Thyroid gland (tissue), 4 donors: ENCODE results near the gene NXF3.

Experiments used
- POLR2A ChIP-seq, 2 donors: fragments of 450-650 bp; IDR thresholded peaks; one replicate each; pipeline ENCODE4 v1.6.1; 2017; ENCODE audit warnings: antibody characterized with exemption in 2 of 2, mild to moderate bottlenecking in 2 of 2, moderate library complexity in 1 of 2
- TF ChIP-seq, protein P1 (sequence below), 6 experiments: fragments of 200-600 bp in 3 of 6; fragments of 450-650 bp in 3 of 6; sonication (generic) in 3 of 6; IDR thresholded peaks; one replicate each; pipeline ENCODE4 v1.5.1; 2016 to 2019; ENCODE audit warnings: antibody characterized with exemption in 6 of 6, mild to moderate bottlenecking in 2 of 6, inconsistent platforms in 1 of 6, moderate library complexity in 1 of 6

- TF ChIP-seq, protein P1, sequence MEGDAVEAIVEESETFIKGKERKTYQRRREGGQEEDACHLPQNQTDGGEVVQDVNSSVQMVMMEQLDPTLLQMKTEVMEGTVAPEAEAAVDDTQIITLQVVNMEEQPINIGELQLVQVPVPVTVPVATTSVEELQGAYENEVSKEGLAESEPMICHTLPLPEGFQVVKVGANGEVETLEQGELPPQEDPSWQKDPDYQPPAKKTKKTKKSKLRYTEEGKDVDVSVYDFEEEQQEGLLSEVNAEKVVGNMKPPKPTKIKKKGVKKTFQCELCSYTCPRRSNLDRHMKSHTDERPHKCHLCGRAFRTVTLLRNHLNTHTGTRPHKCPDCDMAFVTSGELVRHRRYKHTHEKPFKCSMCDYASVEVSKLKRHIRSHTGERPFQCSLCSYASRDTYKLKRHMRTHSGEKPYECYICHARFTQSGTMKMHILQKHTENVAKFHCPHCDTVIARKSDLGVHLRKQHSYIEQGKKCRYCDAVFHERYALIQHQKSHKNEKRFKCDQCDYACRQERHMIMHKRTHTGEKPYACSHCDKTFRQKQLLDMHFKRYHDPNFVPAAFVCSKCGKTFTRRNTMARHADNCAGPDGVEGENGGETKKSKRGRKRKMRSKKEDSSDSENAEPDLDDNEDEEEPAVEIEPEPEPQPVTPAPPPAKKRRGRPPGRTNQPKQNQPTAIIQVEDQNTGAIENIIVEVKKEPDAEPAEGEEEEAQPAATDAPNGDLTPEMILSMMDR (IDR thresholded peaks at IDR 0.05): no peak
- no peak for TF ChIP-seq POLR2A (IDR thresholded peaks at IDR 0.05)
Observed at GRCh38 chrX:103107836-103108235, 14.9 kb upstream of the NXF3 start.
